Ovary (tissue), 9 donors: ENCODE data around the gene SLC11A2. TPM values are rescaled to one million over a fixed set of nuclear protein-coding genes. Genes with fewer than 3 reads are reported as not detected.

Experiments
- polyA plus RNA-seq, 2 donors: library from polyadenylated mRNA; stranded (reverse); fragments of 200-250 nt in 1 of 2; fragments of 350-450 nt in 1 of 2; fragmentation: Illumina TruSeq in 1 of 2; extraction: RNeasy Lipid Tissue Mini Kit (QIAGEN cat#74804) in 1 of 2; gene quantifications; one replicate each; pipeline ENCODE4 v1.2.3, GENCODE V29; 2013 to 2014
- small RNA-seq: library from RNA; depleted of rRNA; stranded (forward); fragments of <200 nt; gene quantifications from one replicate; pipeline ENCODE3, GENCODE V24; 2016
- total RNA-seq, 7 donors: library from RNA; depleted of rRNA in 2 of 7; stranded (reverse); fragments of >200 nt in 2 of 7; fragmentation: NEBNext Ultra II Directional in 3 of 7; extraction: Animal tissue kit (Norgen Biotek cat#: 25700) in 3 of 7; gene quantifications; one replicate each; pipeline versions ENCODE4 v1.1.0 to v1.2.4, GENCODE V29; 2016 to 2023
- donor health status: DM: no; HTN: no; CAD: no; lungs with moderate emphysema.
- donor health status: DM: no; HTN: no; CAD: no.
- donor health status: Bipolar disorder and iron deficiency.
- donor health status: DM: yes; HTN: yes; CAD: no.
- donor health status: DM: no; HTN: no; CAD: no.
- donor health status: DM: yes; HTN: yes; CAD: no.

SLC11A2 gene
- total and polyA plus RNA-seq, 9 donors = 13.6 to 48.8 (median 38.7) TPM

Small RNAs within 50 kb of the gene (small RNA-seq; reads per million reads assigned to genes)
- gene AC008121.1 = not detected
- not detected for gene RF00019
- gene RNU6-1273P = not detected
- gene RNU6-87P = not detected

Other genes starting within 250 kb of the SLC11A2 start
- gene TMPRSS12, start 183.5 kb downstream of the SLC11A2 start, total RNA-seq = not detected
- gene TMPRSS12, start 183.5 kb downstream of the SLC11A2 start, polyA plus RNA-seq = not detected
- gene HIGD1C, start 73.8 kb downstream of the SLC11A2 start, total RNA-seq = not detected
- not detected for gene HIGD1C, start 73.8 kb downstream of the SLC11A2 start, polyA plus RNA-seq
- 10 to 100 TPM; 53.5 to 75.0 (median 68.4) TPM for gene LETMD1, start 21.9 kb upstream of the SLC11A2 start, total RNA-seq
- gene LETMD1, start 21.9 kb upstream of the SLC11A2 start, polyA plus RNA-seq = 100 to 1,000 TPM in 1 of 2 donors, 10 to 100 TPM in 1; 90.3 to 122 TPM
- gene CSRNP2, start 57.2 kb upstream of the SLC11A2 start, total RNA-seq = 10 to 100 TPM; 18.3 to 32.2 (median 28.7) TPM
- 10 to 100 TPM; 16.1 to 22.7 TPM for gene CSRNP2, start 57.2 kb upstream of the SLC11A2 start, polyA plus RNA-seq
- 10 to 100 TPM; 10.5 to 32.0 (median 22.7) TPM for gene TFCP2, start 146.8 kb upstream of the SLC11A2 start, total RNA-seq
- gene TFCP2, start 146.8 kb upstream of the SLC11A2 start, polyA plus RNA-seq = 10 to 100 TPM; 14.9 to 27.7 TPM
- 10 to 100 TPM; 15.3 to 48.8 (median 30.2) TPM for gene POU6F1, start 191.7 kb upstream of the SLC11A2 start, total RNA-seq
- 10 to 100 TPM; 11.8 to 17.5 TPM for gene POU6F1, start 191.7 kb upstream of the SLC11A2 start, polyA plus RNA-seq
- 100 to 1,000 TPM; 123 to 254 (median 140) TPM for gene DAZAP2, start 212.4 kb upstream of the SLC11A2 start, total RNA-seq
- gene DAZAP2, start 212.4 kb upstream of the SLC11A2 start, polyA plus RNA-seq = 100 to 1,000 TPM; 277 to 323 TPM
- 10 to 100 TPM in 3 of 7 donors, 1 to 10 TPM in 4; 5.2 to 17.6 (median 9.4) TPM for gene SMAGP, start 244.0 kb upstream of the SLC11A2 start, total RNA-seq
- gene SMAGP, start 244.0 kb upstream of the SLC11A2 start, polyA plus RNA-seq = 10 to 100 TPM in 1 of 2 donors, 1 to 10 TPM in 1; 7.2 to 36.5 TPM